Activated CD4-positive, CD25-positive, alpha-beta regulatory T cell treated with anti-CD3 and anti-CD28 coated beads, Interleukin-2, amount 50 U/mL, for 72 hours (primary cell): Measurements from ENCODE around the gene SRL.
"Not testable (repeated sequence)": the region's sequence is repeated elsewhere in the genome, so short reads cannot be mapped to it uniquely, and the experiment has no call there.

Experiments used
- DNase-seq: peaks from one replicate; pipeline ENCODE4 v3.0.0; 2021

Gene SRL

GRCh38 chr16:4225075-4225474 is 16.8 kb downstream of the SRL start:
- no peak for DNase-seq

DNA sequence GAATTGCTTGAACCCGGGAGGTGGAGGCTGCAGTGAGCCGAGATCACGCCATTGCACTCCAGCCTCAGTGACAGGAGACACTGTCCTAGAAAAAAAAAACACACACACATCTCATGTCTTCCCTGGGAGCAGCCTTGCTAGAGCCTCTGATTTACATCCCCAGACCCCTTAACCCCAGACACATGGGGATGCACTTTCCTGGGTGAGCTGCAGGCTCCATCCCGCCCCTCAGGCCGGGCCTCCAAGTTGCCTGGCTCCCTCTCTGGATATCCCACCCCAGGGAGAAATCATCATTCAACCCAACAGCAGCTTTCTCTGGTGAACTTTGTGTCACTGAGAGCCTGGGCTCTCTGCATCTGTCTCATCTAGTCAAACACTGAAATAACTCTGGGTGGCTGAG is 21.5 kb downstream of the SRL start:
- DNase-seq: no peak

DNA sequence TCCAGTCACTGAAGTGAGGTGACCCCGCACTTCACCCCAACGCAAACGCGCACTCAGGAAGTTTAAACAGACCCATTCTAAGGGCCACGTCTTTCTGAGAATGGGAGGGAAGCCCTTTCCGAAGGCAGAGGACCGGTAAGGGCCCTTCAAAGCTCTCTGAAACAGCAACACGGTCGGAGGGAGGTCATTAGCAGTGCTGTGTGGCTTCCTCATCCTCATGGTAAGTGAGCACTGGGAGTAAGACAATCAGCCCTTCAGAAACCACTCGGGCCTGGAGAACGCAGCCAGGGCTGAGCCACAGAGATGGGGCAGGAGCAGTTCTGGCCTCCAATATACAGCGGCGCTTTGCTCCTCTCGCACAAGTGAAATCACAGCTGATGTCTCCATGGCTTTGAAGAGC is 23.7 kb downstream of the SRL start:
- no peak for DNase-seq

GRCh38 chr16:4217204-4218131 is 24.4 kb downstream of the SRL start:
- no peak for DNase-seq

DNA sequence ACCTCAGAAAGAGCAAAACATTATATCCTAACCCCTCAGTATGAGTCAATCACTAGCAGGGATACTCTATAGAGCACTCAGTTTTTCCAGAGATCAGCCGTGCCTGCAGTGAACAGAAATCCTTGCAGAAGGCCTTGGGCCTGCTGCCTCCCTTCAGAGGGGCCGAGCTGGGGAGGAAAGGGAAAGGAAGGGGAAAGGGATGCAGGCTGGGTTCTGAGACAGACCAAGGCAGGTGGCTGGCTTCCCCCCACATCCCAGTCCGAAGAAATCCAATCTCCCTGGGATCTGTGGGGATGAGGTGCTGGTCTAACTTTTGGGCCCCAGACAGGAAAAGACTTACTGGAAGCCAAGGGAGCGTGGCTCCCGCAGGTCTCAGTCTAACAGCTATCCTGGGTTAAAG is 25.3 kb downstream of the SRL start:
- DNase-seq: no peak

GRCh38 chr16:4215106-4215505 is 26.8 kb downstream of the SRL start:
- no peak for DNase-seq

GRCh38 chr16:4214215-4214621 is 27.7 kb downstream of the SRL start:
- no peak for DNase-seq

DNA sequence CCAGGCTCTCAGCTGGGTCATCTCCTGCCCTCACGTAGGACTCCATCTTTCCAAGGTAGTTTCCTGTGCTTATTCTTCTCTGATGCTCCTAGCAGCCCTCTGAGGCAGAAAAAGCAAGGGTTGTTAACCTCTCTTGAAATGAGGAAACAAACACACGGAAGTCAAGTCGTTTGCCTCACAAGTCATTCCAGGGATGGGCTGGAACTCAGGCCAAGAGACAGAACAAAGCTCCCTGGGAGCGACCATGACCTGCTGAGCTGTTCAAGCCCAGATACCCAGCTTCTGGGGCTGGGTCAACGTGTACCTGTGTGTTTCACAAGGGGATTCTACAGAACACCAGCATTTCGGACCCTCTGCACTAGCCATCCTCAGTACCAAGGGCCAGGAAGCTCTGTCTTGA is 28.1 kb downstream of the SRL start:
- no peak for DNase-seq

- DNase-seq: no peak
These were observed 29.0 kb downstream of the SRL start for GRCh38 chr16:4212934-4213296.

DNA sequence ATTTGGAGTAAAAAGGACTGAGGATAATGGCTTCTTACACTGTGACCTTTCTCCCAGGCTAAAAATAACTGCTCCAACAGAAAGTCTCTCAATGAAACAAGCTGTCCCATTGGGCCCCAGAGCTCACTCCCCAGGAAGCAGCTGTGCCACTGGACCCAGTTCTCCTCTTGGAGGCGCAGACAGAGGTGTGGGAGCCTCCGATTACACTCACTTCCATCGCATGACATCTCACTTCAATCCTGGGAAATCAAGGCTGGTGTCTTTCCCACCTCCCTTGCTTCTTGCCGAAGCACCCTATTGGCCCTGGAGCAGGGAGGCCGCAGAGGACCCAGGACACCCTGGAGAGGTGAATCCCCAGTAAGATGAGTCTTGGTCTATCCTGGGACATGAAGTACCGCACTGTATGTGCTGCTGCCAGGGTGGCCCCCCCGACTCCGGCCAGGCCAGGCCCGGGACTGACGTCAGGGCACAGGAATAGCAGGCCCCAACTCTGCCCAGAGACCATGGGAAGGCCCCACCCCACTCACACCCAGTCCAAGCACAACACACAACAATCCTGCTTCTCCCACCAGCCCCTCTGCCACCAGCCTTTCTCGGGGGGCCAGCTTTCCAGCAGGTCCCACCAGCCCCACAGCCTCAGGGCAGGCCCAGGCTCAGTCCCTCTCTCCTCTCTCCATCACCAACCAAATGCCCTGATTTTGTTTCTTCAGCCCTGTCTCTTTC is 29.5 kb downstream of the SRL start:
- DNase-seq: no peak

DNA sequence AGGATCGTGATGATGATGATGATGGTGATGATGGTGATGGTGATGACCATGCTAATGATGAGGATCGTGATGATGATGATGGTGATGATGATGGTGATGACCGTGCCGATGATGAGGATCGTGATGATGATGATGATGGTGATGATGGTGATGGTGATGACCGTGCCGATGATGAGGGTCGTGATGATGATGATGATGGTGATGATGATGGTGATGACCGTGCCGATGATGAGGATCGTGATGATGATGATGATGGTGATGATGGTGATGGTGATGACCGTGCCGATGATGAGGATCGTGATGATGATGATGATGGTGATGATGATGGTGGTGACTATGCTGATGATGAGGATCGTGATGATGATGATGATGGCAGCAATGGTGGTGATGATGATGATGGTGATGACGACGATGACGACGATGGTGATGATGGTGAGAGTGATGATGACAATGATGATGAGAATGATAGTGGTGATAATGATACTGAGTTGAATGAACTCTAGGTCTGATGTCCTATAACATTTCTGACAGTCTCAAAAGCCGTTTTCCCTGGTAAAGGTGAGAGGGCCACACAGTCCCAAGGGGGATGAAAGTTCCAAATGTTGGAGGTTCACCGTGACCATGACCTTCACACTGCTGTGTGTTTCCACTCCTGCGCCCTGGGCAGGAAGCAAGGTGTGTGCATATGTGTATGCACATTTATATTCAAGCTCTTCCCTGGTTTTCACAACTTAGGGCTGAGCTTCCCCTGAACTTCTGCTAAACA is 30.3 kb downstream of the SRL start:
- DNase-seq: not testable (repeated sequence)

DNA sequence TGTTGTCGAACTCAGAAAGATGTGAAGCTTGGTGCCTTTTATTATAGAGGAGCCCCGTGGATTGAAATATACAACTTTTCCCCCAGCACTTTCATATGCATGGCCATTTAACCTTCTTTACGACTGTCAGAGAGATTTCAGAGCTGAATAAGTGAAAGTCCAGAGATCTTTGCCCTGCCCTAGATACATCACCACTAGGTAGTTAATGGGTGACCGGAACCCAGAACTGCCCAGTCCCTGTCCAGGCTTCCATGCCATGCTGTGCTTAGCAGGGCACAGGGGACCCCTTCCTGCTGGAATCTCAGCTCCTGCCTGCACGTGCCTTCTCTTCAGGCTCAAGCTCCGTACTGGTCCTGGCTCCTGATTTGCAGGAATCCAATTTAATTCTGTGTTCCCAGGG is 32.2 kb downstream of the SRL start:
- DNase-seq: no peak

GRCh38 chr16:4208341-4208751 is 33.5 kb downstream of the SRL start:
- DNase-seq: no peak

DNA sequence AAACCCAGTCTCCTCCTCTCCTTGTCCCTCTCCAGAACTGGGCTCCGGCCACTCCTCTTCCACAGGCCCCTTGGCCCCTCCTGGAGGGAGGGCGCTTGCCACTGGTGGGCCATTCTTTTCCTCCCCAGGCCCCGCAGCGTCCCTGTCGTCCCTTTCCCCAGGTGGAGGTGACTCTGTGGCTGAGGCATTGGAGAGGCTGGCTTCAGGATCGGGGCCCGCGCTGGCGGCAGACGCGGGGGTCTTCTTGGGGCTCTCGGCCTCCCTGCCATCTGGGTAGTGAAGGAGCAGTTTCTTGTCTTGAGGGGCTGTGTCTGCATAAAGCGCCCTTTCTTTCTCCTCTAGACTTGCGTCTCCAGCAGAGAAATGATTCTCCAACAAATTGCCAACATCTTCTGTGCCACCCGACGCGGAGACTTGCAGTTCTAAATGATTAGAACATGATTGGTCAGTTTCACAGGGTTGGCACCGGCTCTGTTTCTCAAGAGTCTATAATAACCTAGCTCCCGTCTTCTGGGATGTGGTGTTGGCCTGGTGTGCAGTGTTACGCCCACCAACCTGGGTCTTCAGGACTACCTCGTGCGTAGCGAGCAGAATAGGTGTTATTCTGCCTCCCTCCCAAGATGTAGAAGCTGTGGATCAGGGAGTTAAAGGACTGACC is 34.1 kb downstream of the SRL start:
- DNase-seq: no peak

DNA sequence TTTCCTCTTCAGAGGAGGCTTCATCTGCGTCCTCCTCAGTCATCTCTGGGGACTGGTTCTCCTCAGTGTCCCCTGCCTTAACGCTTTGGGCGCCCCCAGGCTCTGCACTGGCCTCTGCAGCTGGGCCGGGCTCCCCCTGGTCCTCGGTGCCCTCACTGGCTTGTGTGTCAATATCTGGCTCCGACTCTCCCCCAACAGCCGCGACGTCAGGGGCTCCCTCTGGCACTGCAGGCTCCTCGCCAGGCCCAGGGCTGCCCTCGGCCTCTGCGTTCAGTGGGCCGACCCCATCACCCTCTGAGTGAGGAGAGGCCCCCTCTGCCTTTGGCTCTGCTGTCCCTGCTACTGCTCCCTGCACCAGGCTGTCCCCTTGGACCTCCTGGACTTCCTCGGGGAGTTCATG is 34.7 kb downstream of the SRL start:
- no peak for DNase-seq

DNA sequence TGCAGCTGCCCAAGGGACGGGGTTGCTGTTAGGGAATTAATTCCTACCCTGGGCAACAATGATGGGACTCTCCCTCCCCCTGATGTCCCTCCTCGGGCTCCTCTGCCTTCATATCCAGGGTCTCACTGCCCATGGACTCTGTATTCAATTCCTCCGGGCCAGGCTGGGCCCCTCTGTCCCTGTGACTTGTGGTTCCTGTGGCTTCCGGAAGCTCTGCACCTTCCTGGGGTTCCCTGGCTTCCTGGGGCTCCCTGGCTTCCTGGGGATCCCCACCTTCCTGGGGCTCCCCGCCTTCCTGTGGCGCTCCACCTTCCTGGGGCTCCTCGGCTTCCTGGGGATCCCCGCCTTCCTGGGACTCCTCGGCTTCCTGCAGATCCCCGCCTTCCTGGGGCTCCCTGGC is 35.2 kb downstream of the SRL start:
- DNase-seq: no peak

GRCh38 chr16:4205971-4206370 is 35.9 kb downstream of the SRL start:
- no peak for DNase-seq

DNA sequence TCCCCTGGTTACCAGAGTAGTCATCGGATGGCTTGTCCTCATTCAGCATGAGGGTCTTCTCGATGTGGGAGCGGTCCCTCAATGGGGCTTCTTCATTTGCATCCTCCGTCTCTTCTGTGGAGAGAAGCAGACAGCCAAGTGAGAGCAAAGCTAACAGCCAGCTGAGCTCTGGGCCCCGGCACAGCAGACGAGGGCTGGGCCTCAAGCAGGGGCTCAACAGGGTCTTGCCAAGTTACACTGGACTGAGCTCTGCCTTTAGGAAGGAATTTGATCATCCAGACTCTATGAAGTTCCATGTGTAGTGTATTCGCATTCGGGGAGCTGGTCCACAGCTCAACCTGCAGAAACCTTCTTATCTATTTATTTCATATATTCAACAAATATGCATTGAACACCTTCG is 37.4 kb downstream of the SRL start:
- DNase-seq: no peak

DNA sequence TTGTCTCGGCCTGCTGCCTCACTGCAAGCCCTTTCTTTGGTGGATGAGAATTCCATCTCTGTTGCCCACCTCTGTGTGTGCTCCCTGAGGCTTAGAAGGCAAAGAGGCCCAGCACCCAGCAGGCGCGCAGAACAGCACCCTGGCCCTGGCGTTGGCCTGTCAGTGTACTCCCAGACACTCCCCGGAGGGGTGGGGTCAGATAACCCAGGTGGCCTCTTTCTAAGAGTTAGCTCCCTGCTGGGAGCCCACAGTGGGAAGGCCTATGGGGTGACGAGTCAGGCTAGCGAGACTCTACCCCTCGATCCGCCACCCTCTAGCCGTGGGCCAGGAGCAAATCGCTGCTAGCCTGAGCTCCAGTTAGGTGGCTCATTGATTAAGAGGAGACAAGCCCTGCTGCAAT is 38.1 kb downstream of the SRL start:
- DNase-seq: no peak

DNA sequence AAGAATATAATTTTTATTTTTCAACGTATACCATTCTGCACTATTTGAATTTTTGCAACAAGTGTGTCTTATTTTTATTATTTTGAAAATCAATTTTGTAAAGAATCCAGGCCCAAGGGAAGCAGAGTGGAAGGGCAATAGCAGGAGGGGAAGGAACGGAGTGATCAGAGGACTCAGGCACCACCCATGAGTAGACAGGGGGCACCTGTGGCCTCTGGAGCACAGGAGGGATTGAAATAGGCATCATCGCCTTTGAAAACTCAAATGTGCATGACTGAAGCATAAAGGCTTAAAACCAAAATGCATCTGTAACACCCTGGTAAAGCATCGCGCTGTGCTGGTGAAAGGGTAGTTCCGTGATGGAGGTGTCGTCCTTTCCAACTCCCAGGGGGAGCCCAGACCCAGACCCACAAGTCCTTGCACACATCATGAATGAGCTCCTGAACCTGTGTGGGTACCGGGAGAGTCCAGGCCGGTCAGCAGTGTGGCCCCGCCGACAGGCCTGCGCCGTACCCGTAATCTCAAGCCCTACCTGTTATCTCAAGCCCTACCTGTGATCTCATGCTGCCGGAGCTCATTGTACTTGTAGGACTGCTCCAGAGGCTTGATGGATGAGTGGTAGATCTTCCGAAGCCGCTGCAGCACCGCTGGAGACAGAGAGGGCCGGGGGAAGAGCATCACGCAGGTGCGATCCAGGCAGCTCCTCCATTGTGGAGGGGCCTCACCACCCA is 39.1 kb downstream of the SRL start:
- DNase-seq: no peak

- no peak for DNase-seq
These were observed 41.1 kb downstream of the SRL start for GRCh38 chr16:4200781-4201137.

GRCh38 chr16:4200000-4200780 is 41.7 kb downstream of the SRL start:
- DNase-seq: no peak
